NB4 (cell line): ENCODE data around the gene SYNGR1.

Experiments
- DNase-seq: peaks from one replicate; pipeline ENCODE4 v3.0.0; 2010; ENCODE audit warnings: low read depth
- H3K4me3 ChIP-seq: one replicate; pipeline ENCODE4 v1.5.1; 2011; ENCODE audit warnings: mild to moderate bottlenecking, low read depth, low read length, moderate library complexity
- CTCF ChIP-seq: IDR thresholded peaks from one replicate; pipeline ENCODE4 v1.5.1; 2012; ENCODE audit warnings: low read depth, low read length
- MYC ChIP-seq: IDR thresholded peaks from 2 replicates; pipeline ENCODE4 v1.6.1; 2011; ENCODE audit warnings: low read depth, low read length
- POLR2A ChIP-seq: IDR thresholded peaks from 2 replicates; pipeline ENCODE4 v1.6.1; 2011; ENCODE audit warnings: mild to moderate bottlenecking; ENCODE audit not compliant: insufficient read length; ENCODE audit errors: extremely low read depth
- TF ChIP-seq, protein P1 (sequence below): IDR thresholded peaks from 2 replicates; pipeline ENCODE4 v1.6.1; 2011; ENCODE audit warnings: low read depth, low read length

The SYNGR1 gene

DNA sequence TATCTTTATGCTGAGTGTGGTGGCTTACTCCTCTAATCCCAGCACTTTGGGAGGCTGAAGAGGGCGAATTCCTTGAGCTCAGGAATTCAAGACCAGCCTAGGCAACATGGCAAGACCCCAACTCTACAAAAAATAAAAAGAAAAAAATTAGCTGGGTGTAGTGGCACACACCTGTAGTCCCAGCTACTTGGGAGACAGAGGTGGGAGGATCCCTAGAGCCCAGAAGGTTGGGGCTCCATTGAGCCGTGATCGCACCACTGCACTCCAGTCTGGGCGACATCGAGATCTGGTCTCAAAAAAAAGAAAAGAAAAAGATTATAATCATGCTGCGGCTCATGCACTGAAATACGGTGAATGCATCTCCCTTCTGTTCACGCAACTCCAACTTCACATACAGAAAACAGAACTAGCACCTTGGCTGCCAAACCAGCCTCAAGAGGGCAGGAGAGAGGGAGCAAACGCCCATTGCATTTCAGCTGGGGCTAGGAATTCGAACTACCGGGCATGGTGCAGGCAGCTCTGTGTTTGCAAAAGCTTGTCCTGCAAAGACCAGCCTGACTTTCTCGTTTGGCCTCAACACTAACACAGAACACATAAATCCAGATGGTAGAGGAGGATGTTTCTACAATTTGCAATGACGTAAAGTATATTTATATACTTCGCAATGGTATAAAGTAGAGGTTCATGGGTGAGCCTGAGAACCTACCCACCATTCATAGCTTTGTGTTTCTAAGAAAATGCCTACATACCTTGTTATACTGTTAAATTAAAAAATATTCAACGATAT is 6.3 kb upstream of the SYNGR1 start:
- no peak overlapping the region for H3K4me3 ChIP-seq
- TF ChIP-seq MYC, result 0 out of 2 replicates have a peak, but pooled peaks have one; percentile 18
- TF ChIP-seq, protein P1, sequence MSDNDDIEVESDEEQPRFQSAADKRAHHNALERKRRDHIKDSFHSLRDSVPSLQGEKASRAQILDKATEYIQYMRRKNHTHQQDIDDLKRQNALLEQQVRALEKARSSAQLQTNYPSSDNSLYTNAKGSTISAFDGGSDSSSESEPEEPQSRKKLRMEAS, result peak; percentile 39; the same call in 1 of the 2 replicates
- TF ChIP-seq CTCF, result peak; percentile 93
- no peak for TF ChIP-seq POLR2A
- DNase-seq, result peak; percentile 82

- H3K4me3 ChIP-seq, result no peak overlapping the region
- no peak for DNase-seq
- TF ChIP-seq POLR2A (no peak), MYC (no peak), CTCF (no peak)
- TF ChIP-seq, protein P1, result no peak
Observed at GRCh38 chr22:39344046-39344390, 5.8 kb upstream of the SYNGR1 start.

DNA sequence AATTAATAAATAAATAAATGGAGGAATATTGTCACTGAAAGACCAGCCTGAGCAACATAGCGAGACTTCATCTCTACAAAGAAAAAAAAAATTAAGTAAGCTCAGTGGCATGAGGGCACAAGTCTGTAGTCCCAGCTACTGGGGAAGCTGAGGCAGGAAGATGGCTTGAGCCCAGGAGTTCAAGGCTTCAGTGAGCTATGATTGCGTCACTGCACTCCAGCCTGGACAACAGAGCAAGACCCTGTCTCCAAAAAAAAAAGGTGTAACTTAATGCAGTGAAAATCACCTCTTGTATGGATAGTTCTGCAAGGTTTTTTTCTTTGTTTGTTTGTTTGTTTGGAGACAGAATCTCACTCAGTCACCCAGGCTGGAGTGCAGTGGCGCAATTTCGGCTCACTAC is 4.6 kb upstream of the SYNGR1 start:
- TF ChIP-seq POLR2A, result no peak
- TF ChIP-seq, protein P1, result no peak
- TF ChIP-seq CTCF, result no peak
- TF ChIP-seq MYC, result no peak
- no peak for DNase-seq
- no peak overlapping the region for H3K4me3 ChIP-seq

- DNase-seq, result peak; percentile 82
- TF ChIP-seq, protein P1, result no peak
- TF ChIP-seq POLR2A (no peak), MYC (no peak), CTCF (no peak)
- peak overlapping the region; percentile 53 for H3K4me3 ChIP-seq
Observed at GRCh38 chr22:39348909-39349505, 784 bp upstream of the SYNGR1 start.

- TF ChIP-seq CTCF (no peak), MYC (no peak), POLR2A (no peak)
- TF ChIP-seq, protein P1, result no peak
- H3K4me3 ChIP-seq, result peak overlapping the region; percentile 53
- DNase-seq, result no peak
Observed at GRCh38 chr22:39349506-39349966, 255 bp upstream of the SYNGR1 start.
